ENCODE measurements around the gene CACNA1B.
"Not testable (repeated sequence)": the region's sequence is repeated elsewhere in the genome, so short reads cannot be mapped to it uniquely, and the experiment has no call there.

DNA sequence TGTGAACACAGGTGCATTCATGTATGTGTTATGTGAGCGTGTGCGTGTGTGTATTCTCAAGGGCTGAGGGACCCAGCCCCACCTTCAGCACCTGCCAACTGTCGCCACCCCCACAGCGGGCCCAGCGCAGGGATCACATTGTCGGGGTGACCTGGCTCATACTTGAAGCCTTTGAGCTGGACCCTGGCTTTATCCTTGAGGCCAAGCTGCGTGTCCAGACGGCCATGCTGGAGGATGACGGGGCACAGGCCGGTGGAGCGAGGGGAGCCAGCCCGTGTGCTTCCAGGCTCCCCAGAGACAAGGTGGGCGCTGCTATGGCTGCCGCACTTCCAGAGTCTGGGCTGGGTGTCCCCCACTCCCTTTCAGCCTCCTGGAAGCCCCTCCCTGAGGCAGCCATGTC lies 261.5 kb downstream of the CACNA1B start:
- TF ChIP-seq, protein P1, sequence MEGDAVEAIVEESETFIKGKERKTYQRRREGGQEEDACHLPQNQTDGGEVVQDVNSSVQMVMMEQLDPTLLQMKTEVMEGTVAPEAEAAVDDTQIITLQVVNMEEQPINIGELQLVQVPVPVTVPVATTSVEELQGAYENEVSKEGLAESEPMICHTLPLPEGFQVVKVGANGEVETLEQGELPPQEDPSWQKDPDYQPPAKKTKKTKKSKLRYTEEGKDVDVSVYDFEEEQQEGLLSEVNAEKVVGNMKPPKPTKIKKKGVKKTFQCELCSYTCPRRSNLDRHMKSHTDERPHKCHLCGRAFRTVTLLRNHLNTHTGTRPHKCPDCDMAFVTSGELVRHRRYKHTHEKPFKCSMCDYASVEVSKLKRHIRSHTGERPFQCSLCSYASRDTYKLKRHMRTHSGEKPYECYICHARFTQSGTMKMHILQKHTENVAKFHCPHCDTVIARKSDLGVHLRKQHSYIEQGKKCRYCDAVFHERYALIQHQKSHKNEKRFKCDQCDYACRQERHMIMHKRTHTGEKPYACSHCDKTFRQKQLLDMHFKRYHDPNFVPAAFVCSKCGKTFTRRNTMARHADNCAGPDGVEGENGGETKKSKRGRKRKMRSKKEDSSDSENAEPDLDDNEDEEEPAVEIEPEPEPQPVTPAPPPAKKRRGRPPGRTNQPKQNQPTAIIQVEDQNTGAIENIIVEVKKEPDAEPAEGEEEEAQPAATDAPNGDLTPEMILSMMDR (IDR thresholded peaks at IDR 0.05), result not testable (repeated sequence)
- TF ChIP-seq POLR2AphosphoS5 (IDR thresholded peaks at IDR 0.05; ENCODE audit: insufficient read depth in 1 of 2, low read depth in 1 of 2); POLR2A (IDR thresholded peaks at IDR 0.05): not testable (repeated sequence)

Data from vagina (tissue), 2 donors.